K562 (cell line): ENCODE data around the gene RMND5A. TPM values are rescaled to one million over a fixed set of nuclear protein-coding genes. Genes with fewer than 3 reads are reported as not detected.
"Not testable (repeated sequence)": the region's sequence is repeated elsewhere in the genome, so short reads cannot be mapped to it uniquely, and the experiment has no call there.

Experiments used
- ASH1L ChIP-seq: fragments of 450-650 bp; IDR thresholded peaks from 2 replicates; pipeline ENCODE4 v1.6.1; 2018; ENCODE audit warnings: borderline replicate concordance, mild to moderate bottlenecking, low read depth; ENCODE audit not compliant: partially characterized antibody
- ATF7 ChIP-seq: fragments of 450-650 bp; IDR thresholded peaks from 2 replicates; pipeline ENCODE4 v1.7.1; 2014; ENCODE audit warnings: mild to moderate bottlenecking, moderate library complexity
- BHLHE40 ChIP-seq: IDR thresholded peaks from 2 replicates; pipeline ENCODE4 v1.6.1; 2011; ENCODE audit warnings: low read length, improper control_type of control experiment
- CREB1 ChIP-seq, 2 experiments: sonication (generic) in 1 of 2; formaldehyde crosslinking in 1 of 2; IDR thresholded peaks; 2 replicates each; pipeline versions ENCODE4 v1.6.1 to v1.8.0; 2012 to 2022; ENCODE audit warnings: inconsistent platforms in 1 of 2, mild to moderate bottlenecking in 1 of 2, missing genetic modification reagents in 1 of 2, moderate library complexity in 1 of 2
- CREM ChIP-seq: IDR thresholded peaks from 2 replicates; pipeline ENCODE4 v1.6.1; 2014; ENCODE audit warnings: antibody characterized with exemption, low read depth
- CXXC5 ChIP-seq: fragments of 250-450 bp; sonication (Bioruptor Pico); IDR thresholded peaks from 2 replicates; pipeline ENCODE4 v1.8.0; 2022; ENCODE audit warnings: inconsistent platforms, mild to moderate bottlenecking, moderate library complexity
- FOS ChIP-seq: IDR thresholded peaks from 3 replicates; pipeline ENCODE4 v1.6.1; 2011; ENCODE audit not compliant: insufficient read length; ENCODE audit errors: extremely low read depth
- GABPA ChIP-seq: fragments of 200-800 bp; sonication (Bioruptor generic); conservative IDR thresholded peaks from 2 replicates; pipeline ENCODE4 v1.6.1; 2016; ENCODE audit warnings: low read depth, missing genetic modification characterization, missing compliant biosample characterization
- KDM1A ChIP-seq, 2 experiments: fragments of 450-650 bp; IDR thresholded peaks; 2 replicates each; pipeline ENCODE4 v1.6.1; 2016; ENCODE audit warnings: mild to moderate bottlenecking in 2 of 2
- KDM5B ChIP-seq: fragments of 200-600 bp; sonication (generic); IDR thresholded peaks from 2 replicates; pipeline ENCODE4 v1.6.1; 2012; ENCODE audit warnings: low read depth, mild to moderate bottlenecking, moderate library complexity, low read length, control low read depth, inconsistent platforms; ENCODE audit not compliant: insufficient replicate concordance
- MBD2 ChIP-seq: sonication (generic); IDR thresholded peaks from 2 replicates; pipeline ENCODE4 v1.6.1; 2016; ENCODE audit warnings: low read depth, borderline replicate concordance
- NFYB ChIP-seq: IDR thresholded peaks from 2 replicates; pipeline ENCODE4 v1.6.1; 2011; ENCODE audit warnings: mild to moderate bottlenecking, moderate library complexity; ENCODE audit not compliant: insufficient read length; ENCODE audit errors: extremely low read depth
- NONO ChIP-seq, 2 experiments: fragments of 200-400 bp in 1 of 2; fragments of 450-650 bp in 1 of 2; formaldehyde crosslinking in 1 of 2; IDR thresholded peaks; 2 replicates each; pipeline ENCODE4 v1.6.1; 2017; ENCODE audit warnings: low read depth in 2 of 2, mild to moderate bottlenecking in 2 of 2, moderate library complexity in 2 of 2, low read length in 1 of 2
- POLR2G ChIP-seq: fragments of 200-400 bp; formaldehyde crosslinking; IDR thresholded peaks from 2 replicates; pipeline ENCODE4 v1.6.1; 2017; ENCODE audit warnings: low read depth, mild to moderate bottlenecking, antibody characterized with exemption, low read length, moderate library complexity
- RB1 ChIP-seq: fragments of 450-650 bp; IDR thresholded peaks from 2 replicates; pipeline ENCODE4 v1.6.1; 2017; ENCODE audit warnings: low read depth, mild to moderate bottlenecking
- RBBP5 ChIP-seq: fragments of 200-600 bp; sonication (generic); IDR thresholded peaks from 2 replicates; pipeline ENCODE4 v1.6.1; 2012; ENCODE audit warnings: borderline replicate concordance, mild to moderate bottlenecking, low read length, control low read depth, inconsistent platforms; ENCODE audit not compliant: insufficient read depth, poor library complexity, severe bottlenecking
- RBFOX2 ChIP-seq: fragments of 200-400 bp; formaldehyde crosslinking; IDR thresholded peaks from 2 replicates; pipeline ENCODE4 v1.6.1; 2017; ENCODE audit warnings: low read depth, mild to moderate bottlenecking, low read length, moderate library complexity
- TAF1 ChIP-seq: IDR thresholded peaks from 2 replicates; pipeline ENCODE4 v1.6.1; 2011; ENCODE audit warnings: mild to moderate bottlenecking, low read length, moderate library complexity; ENCODE audit not compliant: insufficient read depth, control insufficient read depth, severe bottlenecking; ENCODE audit errors: extremely low read depth
- TCF7L2 ChIP-seq: fragments of 150-350 bp; IDR thresholded peaks from 2 replicates; pipeline ENCODE4 v1.6.1; 2016; ENCODE audit warnings: low read depth, mild to moderate bottlenecking, low read length, moderate library complexity
- ZFX ChIP-seq: sonication (generic); formaldehyde crosslinking; IDR thresholded peaks from 2 replicates; pipeline ENCODE4 v1.8.0; 2022; ENCODE audit warnings: mild to moderate bottlenecking, missing genetic modification reagents, moderate library complexity
- ZNF444 ChIP-seq: fragments of 250-450 bp; sonication (Bioruptor Pico); IDR thresholded peaks from 2 replicates; pipeline ENCODE4 v1.4.0; 2020; ENCODE audit warnings: mild to moderate bottlenecking, moderate library complexity
- polyA plus RNA-seq, 8 experiments: library from polyadenylated mRNA; depleted of rRNA in 4 of 8; stranded (reverse) in 5 of 8; unstranded in 3 of 8; fragments of >200 nt; fragmentation: Nextera tagmentation in 2 of 8; fragmentation: Illumina TruSeq in 1 of 8; extraction: Ambion mirVana in 2 of 8; extraction: Trizol in 1 of 8; gene quantifications; 2 replicates each; pipeline versions ENCODE4 v1.2.1 to v1.2.3, GENCODE V29; 2011 to 2014; ENCODE audit warnings: inconsistent platforms in 1 of 8, missing spikeins in 1 of 8
- total RNA-seq, 7 experiments: library from RNA; depleted of rRNA in 6 of 7; stranded (reverse); fragments of >200 nt in 6 of 7; fragmentation: Illumina TruSeq in 2 of 7; extraction: Trizol in 2 of 7; gene quantifications; 2 replicates each; pipeline versions ENCODE4 v1.2.1 to v1.2.3, GENCODE V29; 2011 to 2021; ENCODE audit warnings: low replicate concordance in 1 of 7
- TF ChIP-seq, protein P1 (sequence below): fragments of 450-650 bp; IDR thresholded peaks from 2 replicates; pipeline ENCODE4 v1.6.1; 2018; ENCODE audit not compliant: partially characterized antibody

The RMND5A gene
- total and polyA plus RNA-seq, 9 of the 15 experiments (the other 6 are each of a cell fraction or from before 2014, with no cell fraction given) = 13.2 to 43.5 (median 34.1) TPM

DNA sequence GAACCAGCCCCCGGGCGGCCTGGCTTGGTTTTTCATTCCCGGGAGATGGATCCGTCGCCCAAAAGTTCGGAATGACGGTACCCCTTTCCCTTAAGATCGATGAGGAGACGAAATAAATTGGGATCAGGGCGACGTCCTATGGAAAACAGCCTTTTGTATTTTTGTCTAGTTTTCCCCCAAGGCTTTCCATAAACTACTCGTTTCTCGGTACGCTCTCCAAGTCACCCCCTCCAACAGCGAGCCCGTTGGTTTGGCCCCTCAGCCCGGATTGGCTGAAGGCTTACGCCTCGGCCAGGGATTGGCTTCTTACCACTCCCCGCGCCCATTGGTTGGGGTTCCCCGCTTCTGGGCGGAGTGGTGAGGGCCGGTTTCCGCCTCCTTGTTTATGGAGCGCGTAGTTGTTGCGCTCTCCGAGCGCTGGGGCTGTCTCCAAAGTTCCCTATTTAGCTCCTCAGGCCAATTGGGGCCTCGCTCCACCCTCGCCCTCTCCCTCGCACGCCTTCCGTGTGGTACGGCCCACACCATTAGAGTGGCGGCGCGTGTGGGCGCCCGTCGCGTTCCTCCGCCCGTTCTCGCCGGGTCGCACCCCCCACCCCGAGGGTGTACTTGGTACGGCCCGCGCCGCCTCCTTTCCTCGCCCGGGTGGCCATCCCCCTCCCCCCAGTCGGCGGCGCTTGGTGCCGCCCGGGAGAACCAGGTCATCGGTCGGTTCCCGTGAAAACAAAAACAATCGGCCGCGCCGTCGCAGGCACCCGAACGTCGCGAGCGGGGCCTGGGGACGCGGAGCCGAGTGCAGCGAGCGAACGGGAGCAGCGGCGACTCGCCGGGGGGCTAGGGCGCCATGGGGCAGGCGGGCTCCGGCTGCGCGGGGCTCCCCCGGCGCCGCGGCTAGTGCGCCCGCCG is at the start of gene RMND5A (continued):
- TF ChIP-seq, protein P1, sequence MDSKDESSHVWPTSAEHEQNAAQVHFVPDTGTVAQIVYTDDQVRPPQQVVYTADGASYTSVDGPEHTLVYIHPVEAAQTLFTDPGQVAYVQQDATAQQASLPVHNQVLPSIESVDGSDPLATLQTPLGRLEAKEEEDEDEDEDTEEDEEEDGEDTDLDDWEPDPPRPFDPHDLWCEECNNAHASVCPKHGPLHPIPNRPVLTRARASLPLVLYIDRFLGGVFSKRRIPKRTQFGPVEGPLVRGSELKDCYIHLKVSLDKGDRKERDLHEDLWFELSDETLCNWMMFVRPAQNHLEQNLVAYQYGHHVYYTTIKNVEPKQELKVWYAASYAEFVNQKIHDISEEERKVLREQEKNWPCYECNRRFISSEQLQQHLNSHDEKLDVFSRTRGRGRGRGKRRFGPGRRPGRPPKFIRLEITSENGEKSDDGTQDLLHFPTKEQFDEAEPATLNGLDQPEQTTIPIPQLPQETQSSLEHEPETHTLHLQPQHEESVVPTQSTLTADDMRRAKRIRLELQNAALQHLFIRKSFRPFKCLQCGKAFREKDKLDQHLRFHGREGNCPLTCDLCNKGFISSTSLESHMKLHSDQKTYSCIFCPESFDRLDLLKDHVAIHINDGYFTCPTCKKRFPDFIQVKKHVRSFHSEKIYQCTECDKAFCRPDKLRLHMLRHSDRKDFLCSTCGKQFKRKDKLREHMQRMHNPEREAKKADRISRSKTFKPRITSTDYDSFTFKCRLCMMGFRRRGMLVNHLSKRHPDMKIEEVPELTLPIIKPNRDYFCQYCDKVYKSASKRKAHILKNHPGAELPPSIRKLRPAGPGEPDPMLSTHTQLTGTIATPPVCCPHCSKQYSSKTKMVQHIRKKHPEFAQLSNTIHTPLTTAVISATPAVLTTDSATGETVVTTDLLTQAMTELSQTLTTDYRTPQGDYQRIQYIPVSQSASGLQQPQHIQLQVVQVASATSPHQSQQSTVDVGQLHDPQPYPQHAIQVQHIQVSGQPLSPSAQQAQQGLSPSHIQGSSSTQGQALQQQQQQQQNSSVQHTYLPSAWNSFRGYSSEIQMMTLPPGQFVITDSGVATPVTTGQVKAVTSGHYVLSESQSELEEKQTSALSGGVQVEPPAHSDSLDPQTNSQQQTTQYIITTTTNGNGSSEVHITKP = peak; percentile 95
- TF ChIP-seq TAF1 (peak; percentile 45), MBD2 (peak; percentile 88), ATF7 (peak; percentile 89), POLR2G (peak; percentile 86), CXXC5 (CRISPR knock-in tag) (peak; percentile 67), CREB1 (IDR thresholded peaks at IDR 0.05) (peak; percentile 45), BHLHE40 (0 out of 2 replicates have a peak, but pooled peaks have one; percentile 51), KDM5B (peak; percentile 28), RBBP5 (peak; percentile 13), RBFOX2 (peak; percentile 81), CREM (peak; percentile 42), GABPA (peak; percentile 51; the same call in 1 of the 2 replicates), ZNF444 (CRISPR knock-in tag) (peak; percentile 93), NONO (IDR thresholded peaks at IDR 0.05; ENCODE audit: low read depth in 2 of 2, low read length in 1 of 2) (peak; percentile 23 to 93; a peak in 2 of 4 replicates), KDM1A (IDR thresholded peaks at IDR 0.05) (peak in 1 of 2 experiments; percentile 83; a peak in 1 of 4 replicates), TCF7L2 (peak; percentile 74), ASH1L (peak; percentile 37), NFYB (peak; percentile 54), ZFX (CRISPR knock-in tag) (0 out of 2 replicates have a peak, but pooled peaks have one; percentile 17), FOS (peak; percentile 25), RB1 (0 out of 2 replicates have a peak, but pooled peaks have one; percentile 15)
- TF ChIP-seq CREB1 (CRISPR knock-in tag; IDR thresholded peaks at IDR 0.05) = not testable (repeated sequence)
